GM03348 (cell line): ENCODE results near the gene RBM17.
"Not testable (repeated sequence)": the region's sequence is repeated elsewhere in the genome, so short reads cannot be mapped to it uniquely, and the experiment has no call there.

ENCODE experiments used
- DNase-seq: peaks from one replicate; pipeline ENCODE4 v3.0.0; 2012; ENCODE audit warnings: low spot score

Gene RBM17, protein sequence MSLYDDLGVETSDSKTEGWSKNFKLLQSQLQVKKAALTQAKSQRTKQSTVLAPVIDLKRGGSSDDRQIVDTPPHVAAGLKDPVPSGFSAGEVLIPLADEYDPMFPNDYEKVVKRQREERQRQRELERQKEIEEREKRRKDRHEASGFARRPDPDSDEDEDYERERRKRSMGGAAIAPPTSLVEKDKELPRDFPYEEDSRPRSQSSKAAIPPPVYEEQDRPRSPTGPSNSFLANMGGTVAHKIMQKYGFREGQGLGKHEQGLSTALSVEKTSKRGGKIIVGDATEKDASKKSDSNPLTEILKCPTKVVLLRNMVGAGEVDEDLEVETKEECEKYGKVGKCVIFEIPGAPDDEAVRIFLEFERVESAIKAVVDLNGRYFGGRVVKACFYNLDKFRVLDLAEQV

DNA sequence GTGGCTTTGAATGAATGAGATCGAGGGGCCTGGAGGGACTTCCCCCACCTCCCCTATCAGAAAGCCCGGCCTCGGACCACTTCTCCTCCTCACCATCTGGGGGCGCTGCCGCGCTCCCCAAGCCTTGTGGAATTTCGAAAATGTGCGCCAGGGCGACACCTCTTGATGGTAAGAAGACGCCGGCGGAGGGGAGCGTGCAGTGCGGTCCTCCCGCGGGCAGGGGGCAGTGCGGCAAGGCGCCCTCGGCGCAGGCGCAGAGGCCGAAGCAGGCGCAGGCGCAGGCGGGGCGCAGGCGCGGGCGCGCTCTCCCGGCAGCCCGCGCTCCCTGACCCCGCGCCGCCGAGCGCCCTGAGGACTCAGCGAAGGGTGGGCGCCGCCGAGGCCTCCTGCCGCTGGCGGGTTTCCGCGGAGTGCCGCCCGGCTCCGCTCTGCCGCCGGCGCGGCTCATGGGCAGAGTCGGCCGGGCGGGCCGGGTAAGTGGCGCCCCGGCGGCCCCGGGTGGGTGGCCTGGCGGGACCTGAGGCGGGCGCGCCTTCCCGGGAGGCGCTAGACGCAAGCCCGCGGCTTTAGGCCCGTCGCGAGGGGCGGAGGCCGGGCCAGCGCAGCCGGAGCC is at the start of gene RBM17:
Gene RBM17, plus strand, starts transcription at position 314 of the 613 bp plus-strand sequence. CDS start 8,032 bp downstream, outside the sequence.
- peak; percentile 98 for DNase-seq

DNA sequence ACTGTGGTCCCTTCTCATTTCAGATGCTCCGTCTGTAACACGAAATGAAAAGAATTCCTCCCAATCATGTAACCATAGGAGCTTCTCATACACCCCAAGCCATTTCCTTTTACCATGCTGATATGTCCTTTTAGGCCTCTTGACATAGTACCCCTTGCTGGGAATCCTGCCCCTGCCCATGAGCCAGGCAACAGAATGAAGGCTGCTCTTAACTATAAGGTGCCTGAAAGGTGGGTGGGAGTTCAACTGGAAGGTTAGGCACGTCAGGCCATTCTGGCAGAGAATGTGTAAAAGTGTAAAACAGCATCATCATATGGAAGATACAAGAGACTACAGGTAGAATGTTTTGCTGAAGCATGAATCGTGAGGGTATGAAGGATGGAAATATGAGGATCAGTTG is 49.1 kb upstream of the RBM17 start:
- no peak for DNase-seq

DNA sequence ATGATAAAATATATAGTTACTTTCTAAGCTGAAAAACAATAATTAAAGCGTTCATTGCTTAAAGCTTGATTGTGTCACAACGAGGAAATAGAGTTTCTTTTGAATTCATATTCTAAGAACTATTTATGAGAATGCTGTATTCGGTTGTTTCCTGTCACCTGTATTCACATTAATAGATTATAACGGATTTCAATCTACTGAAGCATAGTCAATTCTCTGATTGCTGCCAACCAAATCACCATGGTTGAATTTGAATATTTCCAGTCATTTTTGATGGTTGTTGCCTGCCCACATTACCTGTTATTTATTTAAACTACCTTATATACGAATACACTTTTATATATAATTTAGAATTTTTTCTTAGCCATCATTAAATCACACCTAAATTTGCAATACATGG is 48.6 kb upstream of the RBM17 start:
- DNase-seq = no peak

DNA sequence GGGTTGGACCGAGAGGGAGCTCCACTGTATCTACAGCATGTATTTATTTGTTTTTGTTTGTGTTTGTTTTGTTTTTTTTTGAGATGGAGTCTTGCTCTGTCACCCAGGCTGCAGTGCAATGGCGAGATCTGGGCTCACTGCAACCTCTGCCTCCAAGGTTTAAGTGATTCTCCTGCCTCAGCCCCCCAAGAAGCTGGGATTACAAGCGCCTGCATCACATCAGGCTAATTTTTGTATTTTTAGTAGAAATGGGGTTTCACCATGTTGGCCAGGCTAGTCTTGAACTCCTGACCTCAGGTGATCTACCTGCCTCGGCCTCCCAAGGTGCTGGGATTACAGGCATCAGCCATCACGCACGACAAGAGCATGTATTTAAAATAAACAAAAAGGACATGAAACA is 45.5 kb upstream of the RBM17 start:
- not testable (repeated sequence) for DNase-seq

DNA sequence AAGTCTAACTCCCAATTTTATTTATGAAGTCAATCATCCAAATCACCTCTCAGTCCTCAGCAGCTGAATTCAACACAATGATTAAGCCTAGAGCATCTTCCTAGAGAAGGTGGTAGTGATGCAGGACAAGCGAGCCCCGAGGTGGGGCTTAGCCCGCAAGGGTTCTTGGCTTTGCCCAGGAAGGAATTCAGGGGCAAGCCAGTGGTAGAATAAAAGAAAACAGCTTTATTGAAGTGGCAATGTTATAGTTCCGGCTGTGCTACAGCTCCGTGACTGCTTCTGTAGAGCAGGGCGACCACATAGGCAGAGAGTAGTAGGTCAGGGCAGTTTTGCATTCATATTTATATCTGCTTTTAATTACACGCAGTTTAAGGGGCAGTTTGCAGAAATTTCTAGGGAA is 44.8 kb upstream of the RBM17 start:
- no peak for DNase-seq

DNA sequence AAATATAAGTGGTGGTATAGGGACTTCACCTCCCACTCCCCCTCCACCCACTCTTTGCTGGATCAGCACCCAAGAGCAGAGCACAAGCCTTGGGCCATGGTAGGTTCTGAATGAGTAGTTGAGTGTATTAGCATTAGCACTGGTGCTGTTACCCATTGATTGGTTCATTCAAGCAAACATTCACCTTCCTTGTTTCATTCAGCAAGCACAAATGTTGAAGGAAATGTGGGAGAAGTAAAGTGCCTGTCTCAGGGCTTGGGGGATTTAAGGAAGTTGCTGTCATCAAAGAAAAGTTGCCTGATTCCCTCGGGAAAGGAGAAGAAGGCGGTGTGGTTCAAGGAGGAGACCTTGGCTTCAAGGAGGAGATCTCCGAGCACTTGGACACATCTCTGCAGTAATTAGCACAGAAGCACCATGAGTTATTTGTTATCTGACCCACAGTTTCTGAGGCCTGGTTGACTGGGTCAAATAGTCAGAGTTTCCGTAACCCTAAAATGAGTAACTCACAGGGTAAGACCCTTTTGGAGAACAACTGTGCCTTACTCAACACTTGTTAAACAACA is 44.0 kb upstream of the RBM17 start:
- no peak for DNase-seq

DNA sequence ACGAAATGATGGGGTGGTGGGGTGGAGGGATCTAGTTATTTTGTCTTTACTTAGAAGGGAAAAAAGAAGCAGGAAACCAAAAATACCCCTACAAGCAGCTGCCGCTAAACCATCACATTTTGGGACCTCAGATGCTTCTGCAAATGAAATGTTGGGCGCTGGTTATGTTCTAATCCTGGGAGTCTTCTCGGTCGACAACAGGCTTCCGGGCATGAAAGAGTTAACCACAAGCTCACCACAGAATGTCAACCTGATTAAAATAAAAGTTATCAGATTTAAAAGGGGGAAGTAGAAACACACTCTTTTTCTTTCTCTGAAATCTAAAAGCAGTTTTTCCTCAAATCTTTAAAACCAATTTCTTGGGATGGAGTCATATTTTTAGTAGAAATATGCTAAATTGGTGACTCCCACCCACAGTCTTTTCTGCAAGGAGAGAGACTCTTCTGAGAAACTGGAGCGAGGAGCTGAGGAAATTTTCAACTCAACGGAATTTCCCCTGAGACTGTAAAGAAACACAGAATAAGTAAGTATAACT is 43.5 kb upstream of the RBM17 start:
- no peak for DNase-seq

DNA sequence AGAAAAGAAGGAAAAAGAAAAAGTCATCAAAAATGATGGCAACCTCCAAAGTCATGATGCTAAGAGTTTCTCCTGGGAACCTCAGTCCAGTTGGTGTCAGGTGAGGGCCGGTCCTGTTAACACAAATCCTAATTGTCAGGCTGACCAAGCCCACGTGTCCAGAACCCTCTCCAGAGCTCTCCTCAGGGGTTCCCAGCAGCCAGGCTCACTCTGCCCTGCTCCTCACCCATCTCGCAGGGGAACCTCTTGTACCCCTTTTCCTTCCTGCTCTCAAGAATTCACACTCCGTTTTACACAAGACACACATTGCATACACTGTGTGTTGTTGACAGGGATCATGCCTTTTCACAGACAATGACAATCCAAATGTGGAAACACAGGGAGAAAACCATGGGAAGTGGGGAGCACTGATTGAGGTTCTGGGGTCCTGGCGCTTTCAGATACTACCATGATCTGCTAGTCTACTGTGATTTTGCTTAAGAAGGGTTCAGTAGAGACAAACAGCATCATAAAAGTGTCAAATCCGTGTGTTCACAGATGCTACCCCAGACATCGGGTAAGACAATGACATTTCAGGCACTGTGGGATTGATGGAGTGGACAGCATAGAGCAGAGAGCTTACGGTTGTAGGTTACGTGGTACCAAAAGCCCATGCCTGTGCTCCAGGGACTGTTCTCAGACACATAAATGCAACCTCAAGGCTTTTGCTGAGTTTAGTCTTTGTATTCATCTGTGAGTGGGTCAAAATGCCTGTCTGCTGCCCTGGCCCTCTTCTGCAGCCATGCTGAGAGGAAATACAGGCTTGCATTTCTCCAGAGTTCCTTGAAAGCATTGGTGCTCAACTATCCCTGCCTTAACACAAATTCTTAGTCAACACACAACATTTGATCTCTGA is 42.7 kb upstream of the RBM17 start:
- no peak for DNase-seq

DNA sequence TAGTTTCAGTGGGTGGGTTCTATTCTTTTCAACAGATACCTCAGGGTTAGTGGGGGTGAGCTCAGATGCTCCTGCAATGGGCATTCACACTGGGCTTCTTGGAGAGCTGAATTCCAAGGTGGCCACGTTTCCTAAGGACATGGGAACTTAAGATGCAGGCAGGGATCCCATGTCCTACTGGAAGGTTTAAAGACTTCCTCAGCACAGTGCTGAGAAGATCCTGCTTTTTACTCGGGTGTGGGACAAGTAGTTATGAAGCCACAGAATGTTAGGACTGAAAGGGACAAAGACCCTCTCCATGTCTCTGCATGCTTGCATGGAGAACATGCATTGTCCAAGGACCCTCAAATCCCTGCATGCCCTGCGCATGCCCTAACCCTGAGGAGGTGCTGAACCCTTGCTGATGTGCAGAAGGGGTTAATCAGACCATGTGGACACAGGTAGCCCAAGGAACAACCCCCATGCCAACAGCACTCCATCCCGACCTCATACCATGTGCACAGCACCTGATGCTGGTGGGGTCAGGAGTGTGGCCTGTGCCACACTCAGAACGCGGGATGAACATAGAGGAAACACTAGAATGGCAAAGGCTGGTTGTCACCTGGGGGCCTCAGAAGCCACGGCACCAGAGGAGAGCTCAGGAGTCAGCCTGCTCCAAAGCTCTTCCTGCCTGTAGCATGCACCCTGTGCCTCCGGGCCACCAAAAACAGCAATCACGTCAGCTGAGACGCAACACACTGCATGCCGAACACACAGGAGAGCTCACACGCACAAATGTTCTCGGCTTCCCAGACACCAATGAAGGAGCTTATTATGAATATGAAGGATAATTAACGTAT is 41.8 kb upstream of the RBM17 start:
- no peak for DNase-seq

DNA sequence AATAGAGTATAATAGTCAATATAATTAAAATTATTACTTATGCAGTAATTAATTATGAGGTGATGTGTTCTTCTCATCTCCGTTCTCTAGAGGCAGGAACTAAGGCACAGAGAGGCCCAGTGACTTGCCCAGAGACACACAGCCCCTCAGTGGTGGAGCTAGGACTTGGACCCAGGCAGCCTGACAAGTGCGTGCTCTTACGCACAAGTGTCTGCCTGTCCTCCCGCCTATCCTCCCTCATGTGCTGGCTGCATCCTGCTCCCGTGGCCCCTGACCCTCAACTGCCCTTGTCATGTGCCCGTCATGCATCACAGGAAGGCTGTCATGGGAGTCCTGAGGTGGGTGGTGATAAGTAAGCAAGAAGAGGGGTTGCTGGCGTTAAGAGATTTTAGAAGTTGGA is 41.0 kb upstream of the RBM17 start:
- DNase-seq = no peak

DNA sequence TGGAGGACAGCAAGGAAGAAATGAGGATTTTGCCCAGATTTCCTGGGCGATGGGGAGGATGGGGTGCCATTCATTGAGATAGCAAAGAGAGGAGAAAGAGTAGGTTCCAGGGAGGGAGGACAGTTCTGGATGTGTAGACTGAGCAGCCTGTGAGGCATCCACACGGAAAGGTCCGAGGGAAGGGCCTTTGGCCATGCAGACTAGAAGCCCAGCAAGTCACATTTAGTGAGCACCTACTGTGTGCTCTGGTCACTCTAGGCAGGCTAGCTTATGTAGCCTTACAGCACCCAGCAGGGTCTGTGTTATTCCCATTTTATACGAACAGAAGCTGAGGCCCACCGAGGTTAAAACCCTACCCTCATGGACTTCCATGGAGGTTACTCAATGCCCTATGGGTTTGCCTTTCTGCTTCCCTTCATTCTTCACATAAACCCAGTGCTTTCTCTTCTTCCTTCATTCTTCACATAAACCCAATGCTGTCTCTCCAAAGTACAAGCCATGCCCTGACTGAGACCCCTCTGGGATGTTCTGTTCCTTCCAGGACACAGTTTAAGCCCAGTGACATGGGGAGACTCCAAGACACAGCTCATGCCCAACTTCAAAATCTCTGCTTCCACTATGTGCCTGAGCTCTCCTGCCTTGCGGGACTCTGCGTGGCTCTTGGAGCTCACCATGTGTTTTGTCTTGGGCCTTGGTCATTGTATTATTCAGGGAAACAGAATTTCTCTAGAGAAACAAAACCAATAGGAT is 40.4 kb upstream of the RBM17 start:
- DNase-seq = no peak

DNA sequence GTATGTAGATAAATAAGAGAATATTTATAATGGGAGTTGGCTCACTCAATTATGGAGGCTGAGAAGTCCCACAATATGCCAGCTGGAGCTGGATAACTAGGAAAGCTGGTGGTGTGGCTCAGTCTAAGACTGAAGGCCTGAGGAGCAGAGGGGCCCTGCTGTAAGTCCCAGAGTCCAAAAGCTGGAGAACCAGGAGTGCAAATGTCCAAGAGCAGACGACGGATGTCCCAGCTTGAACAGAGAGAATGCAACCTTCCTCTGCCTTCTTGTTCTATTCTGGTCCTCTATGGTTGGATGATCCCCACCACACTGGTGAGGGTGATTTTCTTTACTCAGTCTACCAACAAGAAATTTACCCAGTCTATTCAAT is 39.8 kb upstream of the RBM17 start:
- DNase-seq = no peak

DNA sequence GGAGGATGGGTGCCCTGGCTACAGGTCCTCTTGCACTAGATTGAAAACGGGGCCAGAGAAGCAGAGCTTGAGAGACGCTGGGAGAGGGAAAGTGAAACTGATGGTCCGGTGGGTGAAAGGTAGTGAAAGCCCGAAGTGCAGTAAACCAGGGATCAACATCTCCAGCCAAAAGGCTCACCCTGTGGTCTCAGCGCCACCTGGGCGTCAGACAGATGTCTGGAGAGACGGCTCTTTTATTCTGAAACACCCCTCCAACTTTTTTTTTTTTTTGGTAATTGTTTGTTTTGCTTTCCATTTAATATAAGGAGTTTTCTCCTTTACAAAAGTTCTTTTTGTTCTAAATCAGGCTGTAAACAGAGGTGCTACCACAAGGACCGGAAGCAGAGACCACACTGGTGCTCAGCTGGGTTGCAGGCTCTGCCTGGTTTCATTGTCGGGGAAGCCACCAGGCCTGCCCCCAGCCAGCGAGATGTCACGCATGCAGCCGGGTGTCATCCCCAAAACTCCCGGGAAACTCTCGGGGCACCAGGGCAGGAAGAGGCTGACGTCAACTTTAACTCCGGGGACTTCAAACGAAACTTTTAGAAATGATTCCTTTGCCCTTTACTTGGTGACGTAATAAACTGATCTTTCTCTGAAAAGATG is 37.9 kb upstream of the RBM17 start:
- peak; percentile 60 for DNase-seq

DNA sequence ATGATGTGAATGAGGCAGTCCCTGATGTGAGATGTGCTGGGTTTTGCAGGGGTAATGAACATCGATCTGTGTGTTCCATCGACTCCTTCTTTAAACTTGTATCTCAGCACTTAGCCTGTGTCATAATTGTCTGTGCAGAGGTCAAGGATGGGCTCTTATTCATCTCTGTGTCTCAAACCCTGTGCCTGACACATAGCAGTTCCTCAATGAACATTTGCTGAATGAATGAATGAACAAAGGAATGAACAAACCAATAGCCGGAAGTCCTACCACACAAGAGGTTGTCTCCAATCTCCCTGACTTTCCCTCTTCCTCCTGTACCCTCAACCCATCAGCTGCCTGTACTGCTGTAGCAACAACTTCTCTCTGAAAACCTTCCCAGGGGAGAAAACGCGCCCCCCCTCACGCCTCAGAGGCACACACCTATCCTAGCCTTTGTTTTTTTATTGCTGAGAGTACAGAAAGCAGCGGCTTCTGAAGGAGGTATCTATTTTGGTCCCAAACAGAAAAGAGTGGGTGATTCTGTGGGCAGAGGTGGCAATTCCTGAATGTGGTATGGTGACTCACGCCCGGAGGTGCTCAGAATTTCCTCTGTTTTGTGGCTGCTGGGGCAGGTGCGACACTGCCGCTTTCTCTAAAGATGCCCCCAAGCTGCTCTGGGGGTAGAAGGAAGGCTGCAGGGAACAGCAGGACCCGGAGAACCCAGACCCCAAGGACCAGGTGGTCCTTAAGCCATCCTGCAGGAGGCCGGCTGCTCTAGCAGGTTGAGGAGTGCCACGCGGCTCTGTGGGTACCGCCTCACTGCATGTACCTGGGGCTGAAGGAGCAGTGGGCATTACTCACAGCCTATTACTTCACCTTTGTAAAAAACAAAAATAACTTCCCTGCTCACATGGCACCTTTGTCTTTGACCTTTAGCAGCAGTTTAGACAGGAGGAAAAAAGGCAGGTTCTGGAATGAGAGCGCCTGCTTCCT is 36.3 kb upstream of the RBM17 start:
- DNase-seq = no peak

DNA sequence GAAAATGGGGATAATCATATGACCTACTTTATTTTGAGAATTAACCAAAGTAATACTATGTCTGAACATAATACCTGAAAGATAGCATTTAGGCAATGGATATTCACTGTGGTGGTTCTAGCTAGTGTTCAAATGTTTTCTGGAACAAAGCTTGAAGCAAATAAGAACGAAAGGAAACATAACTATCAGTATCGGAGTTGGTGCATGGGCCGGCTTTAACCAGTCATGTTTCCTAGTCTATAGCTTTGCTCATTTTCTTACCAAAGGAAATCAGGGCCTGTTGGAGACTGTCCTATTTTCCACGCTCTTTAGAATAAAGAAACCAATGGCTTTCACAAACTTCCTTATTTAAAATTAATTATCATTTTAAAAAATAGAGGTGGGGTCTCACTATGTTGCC is 35.5 kb upstream of the RBM17 start:
- DNase-seq = no peak

DNA sequence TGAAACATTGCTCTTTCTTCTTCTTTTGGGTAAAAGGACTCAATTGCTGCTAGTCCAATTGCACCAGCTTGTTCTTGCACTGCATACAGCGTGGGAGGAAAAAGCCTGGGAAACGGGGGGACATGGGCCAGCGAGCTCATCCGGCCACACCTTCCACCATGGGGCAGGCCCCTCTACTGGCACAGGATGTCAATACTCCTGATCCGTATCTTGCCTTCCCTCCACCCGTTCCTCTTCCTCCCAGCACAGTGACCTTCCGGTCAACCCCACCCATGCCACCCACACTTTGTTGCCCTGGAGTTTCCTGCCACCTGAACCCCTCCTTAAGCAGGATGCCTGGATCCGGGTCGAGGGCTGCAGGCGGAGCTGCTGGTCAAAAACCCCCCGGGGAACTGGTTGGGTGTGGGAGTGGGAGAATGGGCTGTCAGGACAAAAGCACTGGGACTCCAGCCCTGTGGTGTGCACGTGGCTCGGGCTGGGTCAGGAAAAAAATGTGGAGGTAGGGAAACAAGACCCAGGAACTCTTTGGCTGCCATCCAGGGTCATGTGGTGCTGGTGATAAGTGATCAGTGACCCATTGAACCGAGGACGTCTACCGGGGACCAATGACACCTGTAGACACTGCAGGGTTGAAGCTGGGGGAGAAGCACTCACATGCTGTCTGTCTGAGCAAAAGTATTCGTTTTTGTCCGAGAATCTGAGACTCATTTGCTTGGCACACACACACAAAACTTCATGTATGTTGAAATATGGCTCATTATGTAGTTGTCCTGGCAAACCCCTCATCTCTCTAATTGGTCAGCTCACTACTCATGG is 34.8 kb upstream of the RBM17 start:
- no peak for DNase-seq

DNA sequence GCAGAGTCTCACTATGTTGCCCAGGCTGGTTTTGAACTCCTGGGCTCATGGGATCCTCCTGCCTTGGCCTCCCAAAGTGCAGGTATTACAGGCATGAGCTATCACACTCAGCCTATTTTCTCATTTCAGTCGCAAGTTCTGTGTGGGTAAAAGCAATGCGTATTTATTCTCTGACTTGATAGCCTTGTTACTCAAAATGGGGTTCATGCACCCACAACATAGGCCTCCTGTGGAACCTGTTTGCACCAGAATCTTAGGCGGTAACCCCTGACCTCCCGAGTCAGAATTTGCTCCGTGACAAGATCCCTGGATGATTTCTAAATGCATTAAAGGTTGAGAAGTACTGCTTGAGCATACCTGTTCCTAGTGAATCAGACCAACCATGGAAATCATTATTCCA is 34.0 kb upstream of the RBM17 start:
- no peak for DNase-seq

DNA sequence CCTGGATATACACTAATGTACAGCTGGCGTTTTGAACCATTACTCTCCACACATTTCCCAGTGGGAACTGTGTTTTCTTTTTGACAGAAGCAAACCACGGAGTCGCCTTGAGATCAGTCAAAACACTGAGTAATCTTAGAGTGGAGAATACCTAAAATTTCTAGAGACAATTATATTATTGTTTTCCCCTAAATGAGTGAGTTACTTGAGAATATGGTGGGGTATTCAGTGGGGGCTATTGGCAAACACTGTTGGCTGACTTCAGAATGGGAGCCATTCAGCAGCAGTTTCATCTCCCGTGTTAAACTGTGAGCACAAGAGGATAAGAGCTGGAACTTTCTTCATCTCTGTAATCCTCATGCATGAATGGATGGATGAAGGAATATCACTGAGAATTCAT is 32.9 kb upstream of the RBM17 start:
- no peak for DNase-seq
